HepG2 (cell line): ENCODE measurements around the gene GNB1.
"Not testable (repeated sequence)": the region's sequence is repeated elsewhere in the genome, so short reads cannot be mapped to it uniquely, and the experiment has no call there.

Experiments used
- CEBPB ChIP-seq: IDR thresholded peaks from 2 replicates; pipeline ENCODE4 v1.6.1; 2011; ENCODE audit warnings: low read depth, low read length, improper control_type of control experiment, borderline replicate concordance
- FOXO1 ChIP-seq: sonication (generic); formaldehyde crosslinking; IDR thresholded peaks from 2 replicates; pipeline ENCODE4 v1.4.0; 2020; ENCODE audit warnings: missing genetic modification reagents
- HMG20B ChIP-seq: conservative IDR thresholded peaks from 2 replicates; pipeline ENCODE4 v1.6.1; 2016; ENCODE audit warnings: missing genetic modification reagents, missing compliant biosample characterization
- MTA1 ChIP-seq: sonication (generic); formaldehyde crosslinking; IDR thresholded peaks from 2 replicates; pipeline ENCODE4 v1.4.0; 2020; ENCODE audit warnings: missing genetic modification reagents, mild to moderate bottlenecking, borderline replicate concordance
- NBN ChIP-seq: fragments of 450-650 bp; conservative IDR thresholded peaks from 2 replicates; pipeline ENCODE4 v1.6.1; 2017
- NR1H2 ChIP-seq: sonication (generic); formaldehyde crosslinking; IDR thresholded peaks from 2 replicates; pipeline ENCODE4 v1.8.1; 2022; ENCODE audit warnings: low read depth, missing genetic modification reagents, borderline replicate concordance
- POLR2A ChIP-seq, 2 experiments: IDR thresholded peaks; 2 replicates each; pipeline ENCODE4 v1.6.1; 2011; ENCODE audit warnings: low read depth in 2 of 2, low read length in 2 of 2, mild to moderate bottlenecking in 1 of 2, moderate library complexity in 1 of 2; ENCODE audit not compliant: insufficient read depth in 1 of 2
- TEAD2 ChIP-seq: sonication (generic); formaldehyde crosslinking; IDR thresholded peaks from 2 replicates; pipeline ENCODE4 v1.9.0; 2021; ENCODE audit warnings: missing genetic modification reagents
- ZFAT ChIP-seq: sonication (generic); formaldehyde crosslinking; conservative IDR thresholded peaks from 2 replicates; pipeline ENCODE4 v1.8.1; 2023; ENCODE audit warnings: missing genetic modification reagents, inconsistent platforms
- ZFP41 ChIP-seq: sonication (generic); formaldehyde crosslinking; IDR thresholded peaks from 2 replicates; pipeline ENCODE4 v1.4.0; 2020; ENCODE audit warnings: mild to moderate bottlenecking, missing genetic modification reagents, borderline replicate concordance
- TF ChIP-seq, protein P1 (sequence below): sonication (generic); formaldehyde crosslinking; IDR thresholded peaks from 2 replicates; pipeline ENCODE4 v1.4.0; 2020; ENCODE audit warnings: mild to moderate bottlenecking, missing genetic modification reagents
- TF ChIP-seq, protein P2 (sequence below): sonication (generic); formaldehyde crosslinking; IDR thresholded peaks from 2 replicates; pipeline ENCODE4 v1.5.0; 2020; ENCODE audit warnings: mild to moderate bottlenecking, missing genetic modification reagents, moderate library complexity
- TF ChIP-seq, protein P3 (sequence below): sonication (generic); formaldehyde crosslinking; IDR thresholded peaks from 2 replicates; pipeline ENCODE4 v1.9.0; 2021; ENCODE audit warnings: missing genetic modification reagents, borderline replicate concordance
- TF ChIP-seq, protein P4 (sequence below): sonication (generic); formaldehyde crosslinking; IDR thresholded peaks from 2 replicates; pipeline ENCODE4 v1.8.0; 2022; ENCODE audit warnings: missing genetic modification reagents, mild to moderate bottlenecking, moderate library complexity, borderline replicate concordance

DNA sequence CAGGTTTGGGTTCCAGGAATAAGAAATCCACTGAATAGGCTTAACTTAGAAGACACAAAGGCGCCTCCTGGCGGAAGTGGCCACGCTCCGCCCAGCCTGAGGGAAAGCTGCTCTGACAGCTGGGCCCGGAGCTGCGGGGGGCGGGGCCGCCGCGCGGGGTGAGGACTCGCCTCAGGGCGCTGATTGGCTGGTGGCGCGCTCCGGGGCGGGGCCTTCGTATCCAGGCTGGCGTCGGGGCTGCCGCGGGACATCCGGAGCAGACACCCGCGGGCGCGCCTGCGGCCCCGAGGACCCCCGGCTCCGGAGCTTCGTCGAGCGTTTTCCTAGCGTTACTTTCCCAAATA lies 144.3 kb downstream of the GNB1 start:
- not testable (repeated sequence) for TF ChIP-seq ZFAT (CRISPR knock-in tag); NR1H2; TEAD2; CEBPB; FOXO1 (CRISPR knock-in tag); MTA1 (CRISPR knock-in tag); POLR2A (IDR thresholded peaks at IDR 0.05; ENCODE audit: insufficient read depth in 1 of 2, low read depth in 2 of 2, low read length in 2 of 2); HMG20B (CRISPR knock-in tag); ZFP41 (CRISPR knock-in tag); NBN
- TF ChIP-seq, protein P1, sequence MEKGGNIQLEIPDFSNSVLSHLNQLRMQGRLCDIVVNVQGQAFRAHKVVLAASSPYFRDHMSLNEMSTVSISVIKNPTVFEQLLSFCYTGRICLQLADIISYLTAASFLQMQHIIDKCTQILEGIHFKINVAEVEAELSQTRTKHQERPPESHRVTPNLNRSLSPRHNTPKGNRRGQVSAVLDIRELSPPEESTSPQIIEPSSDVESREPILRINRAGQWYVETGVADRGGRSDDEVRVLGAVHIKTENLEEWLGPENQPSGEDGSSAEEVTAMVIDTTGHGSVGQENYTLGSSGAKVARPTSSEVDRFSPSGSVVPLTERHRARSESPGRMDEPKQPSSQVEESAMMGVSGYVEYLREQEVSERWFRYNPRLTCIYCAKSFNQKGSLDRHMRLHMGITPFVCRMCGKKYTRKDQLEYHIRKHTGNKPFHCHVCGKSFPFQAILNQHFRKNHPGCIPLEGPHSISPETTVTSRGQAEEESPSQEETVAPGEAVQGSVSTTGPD (CRISPR knock-in tag): not testable (repeated sequence)
- TF ChIP-seq, protein P2, sequence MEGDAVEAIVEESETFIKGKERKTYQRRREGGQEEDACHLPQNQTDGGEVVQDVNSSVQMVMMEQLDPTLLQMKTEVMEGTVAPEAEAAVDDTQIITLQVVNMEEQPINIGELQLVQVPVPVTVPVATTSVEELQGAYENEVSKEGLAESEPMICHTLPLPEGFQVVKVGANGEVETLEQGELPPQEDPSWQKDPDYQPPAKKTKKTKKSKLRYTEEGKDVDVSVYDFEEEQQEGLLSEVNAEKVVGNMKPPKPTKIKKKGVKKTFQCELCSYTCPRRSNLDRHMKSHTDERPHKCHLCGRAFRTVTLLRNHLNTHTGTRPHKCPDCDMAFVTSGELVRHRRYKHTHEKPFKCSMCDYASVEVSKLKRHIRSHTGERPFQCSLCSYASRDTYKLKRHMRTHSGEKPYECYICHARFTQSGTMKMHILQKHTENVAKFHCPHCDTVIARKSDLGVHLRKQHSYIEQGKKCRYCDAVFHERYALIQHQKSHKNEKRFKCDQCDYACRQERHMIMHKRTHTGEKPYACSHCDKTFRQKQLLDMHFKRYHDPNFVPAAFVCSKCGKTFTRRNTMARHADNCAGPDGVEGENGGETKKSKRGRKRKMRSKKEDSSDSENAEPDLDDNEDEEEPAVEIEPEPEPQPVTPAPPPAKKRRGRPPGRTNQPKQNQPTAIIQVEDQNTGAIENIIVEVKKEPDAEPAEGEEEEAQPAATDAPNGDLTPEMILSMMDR (CRISPR knock-in tag): not testable (repeated sequence)
- TF ChIP-seq, protein P3, sequence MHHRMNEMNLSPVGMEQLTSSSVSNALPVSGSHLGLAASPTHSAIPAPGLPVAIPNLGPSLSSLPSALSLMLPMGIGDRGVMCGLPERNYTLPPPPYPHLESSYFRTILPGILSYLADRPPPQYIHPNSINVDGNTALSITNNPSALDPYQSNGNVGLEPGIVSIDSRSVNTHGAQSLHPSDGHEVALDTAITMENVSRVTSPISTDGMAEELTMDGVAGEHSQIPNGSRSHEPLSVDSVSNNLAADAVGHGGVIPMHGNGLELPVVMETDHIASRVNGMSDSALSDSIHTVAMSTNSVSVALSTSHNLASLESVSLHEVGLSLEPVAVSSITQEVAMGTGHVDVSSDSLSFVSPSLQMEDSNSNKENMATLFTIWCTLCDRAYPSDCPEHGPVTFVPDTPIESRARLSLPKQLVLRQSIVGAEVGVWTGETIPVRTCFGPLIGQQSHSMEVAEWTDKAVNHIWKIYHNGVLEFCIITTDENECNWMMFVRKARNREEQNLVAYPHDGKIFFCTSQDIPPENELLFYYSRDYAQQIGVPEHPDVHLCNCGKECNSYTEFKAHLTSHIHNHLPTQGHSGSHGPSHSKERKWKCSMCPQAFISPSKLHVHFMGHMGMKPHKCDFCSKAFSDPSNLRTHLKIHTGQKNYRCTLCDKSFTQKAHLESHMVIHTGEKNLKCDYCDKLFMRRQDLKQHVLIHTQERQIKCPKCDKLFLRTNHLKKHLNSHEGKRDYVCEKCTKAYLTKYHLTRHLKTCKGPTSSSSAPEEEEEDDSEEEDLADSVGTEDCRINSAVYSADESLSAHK (CRISPR knock-in tag): not testable (repeated sequence)
- TF ChIP-seq, protein P4, sequence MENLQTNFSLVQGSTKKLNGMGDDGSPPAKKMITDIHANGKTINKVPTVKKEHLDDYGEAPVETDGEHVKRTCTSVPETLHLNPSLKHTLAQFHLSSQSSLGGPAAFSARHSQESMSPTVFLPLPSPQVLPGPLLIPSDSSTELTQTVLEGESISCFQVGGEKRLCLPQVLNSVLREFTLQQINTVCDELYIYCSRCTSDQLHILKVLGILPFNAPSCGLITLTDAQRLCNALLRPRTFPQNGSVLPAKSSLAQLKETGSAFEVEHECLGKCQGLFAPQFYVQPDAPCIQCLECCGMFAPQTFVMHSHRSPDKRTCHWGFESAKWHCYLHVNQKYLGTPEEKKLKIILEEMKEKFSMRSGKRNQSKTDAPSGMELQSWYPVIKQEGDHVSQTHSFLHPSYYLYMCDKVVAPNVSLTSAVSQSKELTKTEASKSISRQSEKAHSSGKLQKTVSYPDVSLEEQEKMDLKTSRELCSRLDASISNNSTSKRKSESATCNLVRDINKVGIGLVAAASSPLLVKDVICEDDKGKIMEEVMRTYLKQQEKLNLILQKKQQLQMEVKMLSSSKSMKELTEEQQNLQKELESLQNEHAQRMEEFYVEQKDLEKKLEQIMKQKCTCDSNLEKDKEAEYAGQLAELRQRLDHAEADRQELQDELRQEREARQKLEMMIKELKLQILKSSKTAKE: not testable (repeated sequence)
